ENCODE results near the gene EPHB2.

Gene EPHB2

DNA sequence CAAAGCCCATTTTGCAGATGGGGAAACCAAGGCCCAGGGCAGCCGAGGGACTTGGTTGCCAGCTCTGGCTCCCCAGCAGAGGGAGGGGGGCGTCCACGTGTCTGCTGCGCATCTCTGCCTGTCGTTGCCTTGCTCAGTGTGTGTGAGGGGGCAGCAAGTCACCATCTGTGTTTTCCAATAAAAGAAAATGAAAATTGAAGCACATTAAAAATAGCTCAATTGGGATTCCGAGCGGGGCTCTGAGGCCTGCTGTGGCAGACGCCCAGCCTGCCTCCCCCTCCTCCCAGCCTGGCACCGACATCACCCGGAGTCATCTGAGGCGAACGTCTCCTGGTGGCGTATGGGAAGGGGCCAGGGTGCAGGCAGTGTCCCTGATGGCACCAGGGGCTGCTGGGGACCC, 51.2 kb downstream of the EPHB2 start:
- no peak overlapping the region for H3K27ac ChIP-seq
- TF ChIP-seq, protein P1, sequence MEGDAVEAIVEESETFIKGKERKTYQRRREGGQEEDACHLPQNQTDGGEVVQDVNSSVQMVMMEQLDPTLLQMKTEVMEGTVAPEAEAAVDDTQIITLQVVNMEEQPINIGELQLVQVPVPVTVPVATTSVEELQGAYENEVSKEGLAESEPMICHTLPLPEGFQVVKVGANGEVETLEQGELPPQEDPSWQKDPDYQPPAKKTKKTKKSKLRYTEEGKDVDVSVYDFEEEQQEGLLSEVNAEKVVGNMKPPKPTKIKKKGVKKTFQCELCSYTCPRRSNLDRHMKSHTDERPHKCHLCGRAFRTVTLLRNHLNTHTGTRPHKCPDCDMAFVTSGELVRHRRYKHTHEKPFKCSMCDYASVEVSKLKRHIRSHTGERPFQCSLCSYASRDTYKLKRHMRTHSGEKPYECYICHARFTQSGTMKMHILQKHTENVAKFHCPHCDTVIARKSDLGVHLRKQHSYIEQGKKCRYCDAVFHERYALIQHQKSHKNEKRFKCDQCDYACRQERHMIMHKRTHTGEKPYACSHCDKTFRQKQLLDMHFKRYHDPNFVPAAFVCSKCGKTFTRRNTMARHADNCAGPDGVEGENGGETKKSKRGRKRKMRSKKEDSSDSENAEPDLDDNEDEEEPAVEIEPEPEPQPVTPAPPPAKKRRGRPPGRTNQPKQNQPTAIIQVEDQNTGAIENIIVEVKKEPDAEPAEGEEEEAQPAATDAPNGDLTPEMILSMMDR (IDR thresholded peaks at IDR 0.05), result no peak
- no peak for TF ChIP-seq ZFX (IDR thresholded peaks at IDR 0.05; ENCODE audit: borderline replicate concordance)

- TF ChIP-seq ZFX (IDR thresholded peaks at IDR 0.05; ENCODE audit: borderline replicate concordance), result no peak
- TF ChIP-seq, protein P1 (IDR thresholded peaks at IDR 0.05), result no peak
Measured at GRCh38 chr1:22763487-22764200, 53.0 kb downstream of the EPHB2 start.

GRCh38 chr1:22767852-22768251, 57.2 kb downstream of the EPHB2 start:
- H3K27ac ChIP-seq, result no peak overlapping the region

More at GRCh38 chr1:22763487-22764200, 53.0 kb downstream of the EPHB2 start:
- H3K27ac ChIP-seq, result no peak overlapping the region

GRCh38 chr1:22769932-22770331, 59.3 kb downstream of the EPHB2 start:
- TF ChIP-seq, protein P1 (IDR thresholded peaks at IDR 0.05), result no peak
- TF ChIP-seq ZFX (IDR thresholded peaks at IDR 0.05; ENCODE audit: borderline replicate concordance), result no peak
- no peak overlapping the region for H3K27ac ChIP-seq

More at GRCh38 chr1:22767852-22768251, 57.2 kb downstream of the EPHB2 start:
- TF ChIP-seq ZFX (IDR thresholded peaks at IDR 0.05; ENCODE audit: borderline replicate concordance), result no peak
- TF ChIP-seq, protein P1 (IDR thresholded peaks at IDR 0.05), result no peak

- no peak overlapping the region for H3K27ac ChIP-seq
- TF ChIP-seq, protein P1 (IDR thresholded peaks at IDR 0.05), result no peak
Measured at GRCh38 chr1:22772014-22772413, 61.4 kb downstream of the EPHB2 start.

GRCh38 chr1:22773981-22774832, 63.6 kb downstream of the EPHB2 start:
- TF ChIP-seq, protein P1 (IDR thresholded peaks at IDR 0.05), result no peak
- TF ChIP-seq ZFX (IDR thresholded peaks at IDR 0.05; ENCODE audit: borderline replicate concordance), result no peak
- no peak overlapping the region for H3K27ac ChIP-seq

- TF ChIP-seq, protein P1 (IDR thresholded peaks at IDR 0.05), result no peak
- no peak for TF ChIP-seq ZFX (IDR thresholded peaks at IDR 0.05; ENCODE audit: borderline replicate concordance)
- H3K27ac ChIP-seq, result no peak overlapping the region
Measured at GRCh38 chr1:22774833-22775182, 64.2 kb downstream of the EPHB2 start.

Measured in 22Rv1 (cell line).